C4-2B (cell line): ENCODE results near the gene MBTPS1.

Experiments
- H3K27ac ChIP-seq: fragments of 450-650 bp; 2 replicates; pipeline ENCODE4 v1.5.1; 2017
- ZFX ChIP-seq: fragments of 450-650 bp; IDR thresholded peaks from 2 replicates; pipeline ENCODE4 v1.6.1; 2017
- TF ChIP-seq, protein P1 (sequence below): fragments of 450-650 bp; conservative IDR thresholded peaks from 2 replicates; pipeline ENCODE4 v1.5.1; 2017; ENCODE audit warnings: mild to moderate bottlenecking

MBTPS1 gene

DNA sequence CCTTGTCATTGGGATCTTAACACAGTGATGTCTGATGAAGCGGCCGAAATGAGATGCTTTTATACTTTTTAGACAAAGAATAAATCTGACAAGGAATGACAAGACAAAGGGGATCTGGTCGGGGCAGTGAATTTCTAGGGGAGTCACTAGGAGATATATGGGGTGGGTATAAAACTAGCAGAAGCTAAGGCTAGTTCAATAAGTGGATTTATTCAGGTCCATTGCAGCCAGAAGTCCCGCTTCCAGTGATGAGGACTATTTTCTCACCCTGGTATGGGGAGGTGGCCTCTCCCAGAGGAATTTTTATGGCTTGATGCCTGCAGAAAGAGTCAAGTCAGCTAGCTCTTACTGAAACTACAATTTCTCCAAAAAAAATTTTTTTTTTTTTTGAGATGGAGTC, 98.0 kb downstream of the MBTPS1 start:
- H3K27ac ChIP-seq: no peak overlapping the region
- TF ChIP-seq, protein P1, sequence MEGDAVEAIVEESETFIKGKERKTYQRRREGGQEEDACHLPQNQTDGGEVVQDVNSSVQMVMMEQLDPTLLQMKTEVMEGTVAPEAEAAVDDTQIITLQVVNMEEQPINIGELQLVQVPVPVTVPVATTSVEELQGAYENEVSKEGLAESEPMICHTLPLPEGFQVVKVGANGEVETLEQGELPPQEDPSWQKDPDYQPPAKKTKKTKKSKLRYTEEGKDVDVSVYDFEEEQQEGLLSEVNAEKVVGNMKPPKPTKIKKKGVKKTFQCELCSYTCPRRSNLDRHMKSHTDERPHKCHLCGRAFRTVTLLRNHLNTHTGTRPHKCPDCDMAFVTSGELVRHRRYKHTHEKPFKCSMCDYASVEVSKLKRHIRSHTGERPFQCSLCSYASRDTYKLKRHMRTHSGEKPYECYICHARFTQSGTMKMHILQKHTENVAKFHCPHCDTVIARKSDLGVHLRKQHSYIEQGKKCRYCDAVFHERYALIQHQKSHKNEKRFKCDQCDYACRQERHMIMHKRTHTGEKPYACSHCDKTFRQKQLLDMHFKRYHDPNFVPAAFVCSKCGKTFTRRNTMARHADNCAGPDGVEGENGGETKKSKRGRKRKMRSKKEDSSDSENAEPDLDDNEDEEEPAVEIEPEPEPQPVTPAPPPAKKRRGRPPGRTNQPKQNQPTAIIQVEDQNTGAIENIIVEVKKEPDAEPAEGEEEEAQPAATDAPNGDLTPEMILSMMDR: no peak
- no peak for TF ChIP-seq ZFX

DNA sequence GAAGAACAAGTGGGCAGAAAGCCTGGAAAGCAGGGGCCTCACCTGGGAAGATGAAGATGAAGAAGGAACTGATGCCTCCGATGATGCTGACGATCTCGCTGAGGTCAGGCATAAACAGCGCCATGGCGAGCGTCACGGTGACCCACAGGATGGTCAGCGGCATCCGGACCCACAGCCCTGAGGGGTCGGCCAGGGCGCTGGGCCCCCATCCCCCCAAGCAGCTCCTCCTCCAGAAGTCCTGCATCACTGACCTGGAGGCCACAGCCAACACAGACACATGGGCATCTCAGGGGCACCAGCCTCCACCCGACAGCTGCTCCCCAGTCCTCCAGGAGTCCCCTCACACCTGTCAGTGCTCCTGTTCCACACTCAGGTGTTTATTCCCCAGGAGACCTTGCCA, 100.3 kb downstream of the MBTPS1 start:
- no peak overlapping the region for H3K27ac ChIP-seq
- TF ChIP-seq, protein P1: no peak
- no peak for TF ChIP-seq ZFX

DNA sequence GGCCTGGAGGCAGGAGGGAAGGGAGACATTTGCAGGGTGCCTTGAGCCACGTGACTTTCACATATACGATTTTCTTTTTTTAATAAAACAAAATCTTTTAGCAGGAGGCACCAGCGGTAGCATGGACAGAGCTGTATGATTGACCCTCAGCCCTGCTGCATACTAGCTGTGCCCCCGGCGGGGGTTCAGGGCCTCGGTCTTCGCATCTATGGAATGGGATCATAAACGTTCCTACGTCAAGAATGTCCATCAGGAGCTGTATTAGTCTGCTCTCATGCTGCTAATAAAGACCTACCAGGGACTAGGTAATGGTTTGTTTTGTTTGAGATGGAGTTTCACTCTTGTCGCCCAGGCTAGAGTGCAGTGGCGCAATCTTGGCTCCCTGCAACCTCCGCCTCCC, 101.3 kb downstream of the MBTPS1 start:
- no peak overlapping the region for H3K27ac ChIP-seq
- TF ChIP-seq ZFX: no peak
- TF ChIP-seq, protein P1: no peak

DNA sequence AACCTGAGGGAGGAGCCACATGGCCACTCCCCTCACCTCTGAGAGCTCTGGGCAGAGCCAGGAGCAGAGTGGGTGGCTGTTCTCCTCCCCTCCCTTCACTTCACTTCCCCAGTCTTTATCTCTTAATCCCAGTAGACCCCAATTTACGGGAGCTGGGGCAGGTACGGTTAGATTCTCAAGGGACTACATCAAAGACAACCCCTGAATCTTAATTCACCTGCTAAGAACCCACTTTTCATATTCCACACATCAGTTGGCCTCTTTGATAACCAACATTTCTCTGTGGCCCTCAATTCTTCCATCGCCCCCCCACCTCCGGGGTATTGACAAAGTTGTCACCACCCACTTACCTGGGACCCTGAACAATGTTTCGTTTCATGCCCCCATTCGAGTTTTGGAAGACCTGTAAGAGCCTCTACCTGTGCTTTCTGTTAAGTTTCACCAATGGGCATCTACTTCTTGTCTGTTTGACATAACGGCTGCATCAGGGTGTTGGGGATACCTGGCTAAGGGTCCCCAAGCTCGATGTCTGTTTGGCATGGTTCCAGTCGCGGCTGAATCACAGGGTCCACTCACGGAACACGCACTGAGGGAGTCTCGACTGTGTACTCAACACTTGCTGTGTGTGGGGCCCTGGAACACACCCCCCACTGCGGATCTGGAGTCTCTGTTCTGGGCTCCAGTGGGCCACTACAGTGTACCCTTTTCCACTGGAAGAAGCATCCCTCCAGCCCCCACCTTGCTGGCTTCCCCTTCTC, 102.0 kb downstream of the MBTPS1 start:
- no peak for TF ChIP-seq ZFX
- TF ChIP-seq, protein P1: no peak
- H3K27ac ChIP-seq: no peak overlapping the region

DNA sequence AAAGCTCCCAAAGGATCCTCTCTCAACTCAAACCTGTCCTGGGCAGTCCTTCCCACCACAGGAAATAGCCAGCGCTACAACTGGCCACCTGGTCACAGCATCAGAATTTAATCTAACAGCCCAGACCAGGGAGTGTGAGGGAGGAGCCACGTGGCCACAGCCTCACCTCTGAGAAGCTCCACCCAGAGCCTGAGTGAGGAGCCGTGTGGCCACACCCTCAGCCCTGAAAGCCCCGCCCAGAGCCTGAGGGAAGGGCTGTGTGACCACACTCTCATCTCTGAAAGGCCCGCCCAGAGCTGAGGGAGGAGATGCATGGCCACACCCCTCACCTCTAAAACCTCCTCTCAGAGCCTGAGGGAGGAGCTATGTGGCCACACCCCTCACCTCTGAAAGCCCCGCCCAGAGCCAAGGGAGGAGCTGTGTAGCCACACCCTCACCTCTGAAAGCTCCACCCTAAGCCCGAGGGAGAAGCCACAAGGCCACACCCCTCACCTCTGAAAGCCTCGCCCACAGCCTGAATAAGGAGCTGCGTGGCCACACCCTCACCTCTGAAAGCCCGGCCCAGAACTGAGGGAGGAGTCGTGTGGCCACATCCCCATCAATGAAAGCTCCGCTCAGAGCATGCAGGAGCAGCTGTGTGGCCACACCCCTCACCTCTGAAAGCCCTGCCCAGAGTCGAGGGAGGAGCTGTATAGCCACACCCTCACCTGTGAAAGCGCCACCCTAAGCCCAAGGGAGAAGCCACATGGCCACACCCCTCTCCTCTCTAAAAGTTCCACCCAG, 102.8 kb downstream of the MBTPS1 start:
- TF ChIP-seq ZFX: no peak
- TF ChIP-seq, protein P1: no peak
- no peak overlapping the region; the same call in 1 of the 2 replicates for H3K27ac ChIP-seq

DNA sequence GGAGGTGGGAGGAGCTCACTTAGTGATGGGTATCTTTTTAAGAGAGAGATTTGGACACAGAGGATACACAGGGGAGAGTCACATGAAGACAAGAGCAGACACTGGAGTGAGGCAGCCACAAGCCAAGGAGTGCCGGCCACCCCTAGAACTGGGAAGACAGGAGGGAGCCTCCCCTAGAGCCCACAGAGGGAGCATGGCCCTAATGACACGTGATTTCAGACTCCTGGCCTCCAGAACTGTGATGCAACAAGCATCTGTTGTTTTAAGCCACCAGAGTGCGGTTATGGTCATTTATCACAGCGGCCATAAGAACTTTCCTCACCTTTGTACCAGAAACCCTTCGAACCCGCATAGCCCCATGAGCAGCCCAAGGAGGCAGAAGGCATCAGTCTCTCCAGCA, 107.5 kb downstream of the MBTPS1 start:
- no peak overlapping the region for H3K27ac ChIP-seq
- TF ChIP-seq ZFX: no peak
- TF ChIP-seq, protein P1: no peak

DNA sequence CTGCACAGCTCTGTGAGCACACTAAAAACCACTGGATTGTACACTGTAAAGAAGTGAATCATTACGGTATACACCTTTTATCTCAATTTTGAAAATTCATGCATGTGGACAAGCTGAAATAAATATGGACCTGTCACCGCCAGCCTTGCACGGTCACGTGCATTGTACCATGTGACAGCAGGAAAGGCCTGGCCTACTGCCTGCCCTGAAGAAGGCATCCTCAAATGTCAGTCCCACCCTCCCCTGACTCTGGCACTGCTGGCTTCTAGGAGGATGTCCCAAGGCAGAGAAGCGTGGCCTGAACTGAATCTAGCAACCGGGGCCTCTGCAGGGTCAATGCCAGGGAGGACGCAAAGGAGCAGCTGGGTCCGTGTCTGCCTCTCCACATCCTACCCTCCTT, 108.8 kb downstream of the MBTPS1 start:
- TF ChIP-seq ZFX: no peak
- TF ChIP-seq, protein P1: no peak
- H3K27ac ChIP-seq: no peak overlapping the region
